Measurements from ENCODE around the gene RDM1.

- no peak for TF ChIP-seq CTCF (IDR thresholded peaks at IDR 0.05)
- no peak for TF ChIP-seq TCF7L2 (IDR thresholded peaks at IDR 0.05; ENCODE audit: low read depth, low read length)
- TF ChIP-seq POLR2AphosphoS5 (IDR thresholded peaks at IDR 0.05; ENCODE audit: low read depth, low read length): no peak
- TF ChIP-seq REST (IDR thresholded peaks at IDR 0.05; ENCODE audit: insufficient read depth in 1 of 2, low read depth in 2 of 2, low read length in 1 of 2): no peak
- TF ChIP-seq SIN3A (IDR thresholded peaks at IDR 0.05; ENCODE audit: borderline replicate concordance, insufficient read depth, low read depth, low read length): no peak
These were observed 34.7 kb downstream of the RDM1 start for GRCh38 chr17:35895636-35896587.
